SJCRH30 (cell line): ENCODE measurements around the gene COLQ. TPM values are rescaled to one million over a fixed set of nuclear protein-coding genes. Genes with fewer than 3 reads are reported as not detected.
"Not testable (repeated sequence)": the region's sequence is repeated elsewhere in the genome, so short reads cannot be mapped to it uniquely, and the experiment has no call there.

Experiments
- DNase-seq, 2 experiments: peaks; one replicate each; pipeline ENCODE4 v3.0.0-alpha.2; 2015 to 2020
- H3K27ac ChIP-seq: fragments of 250-450 bp; sonication (Bioruptor Pico); 2 replicates; pipeline ENCODE4 v1.5.1; 2020; ENCODE audit warnings: mild to moderate bottlenecking, moderate library complexity
- H3K27me3 ChIP-seq: fragments of 250-450 bp; sonication (Bioruptor Pico); 2 replicates; pipeline ENCODE4 v1.5.1; 2020; ENCODE audit warnings: mild to moderate bottlenecking, moderate library complexity
- H3K36me3 ChIP-seq: fragments of 250-450 bp; sonication (Bioruptor Pico); 2 replicates; pipeline ENCODE4 v1.5.1; 2020; ENCODE audit warnings: mild to moderate bottlenecking, moderate library complexity
- H3K4me1 ChIP-seq: fragments of 250-450 bp; sonication (Bioruptor Pico); 2 replicates; pipeline ENCODE4 v1.5.1; 2020; ENCODE audit warnings: mild to moderate bottlenecking, moderate library complexity
- H3K4me3 ChIP-seq: fragments of 250-450 bp; sonication (Bioruptor Pico); 2 replicates; pipeline ENCODE4 v1.5.1; 2020; ENCODE audit warnings: mild to moderate bottlenecking, moderate library complexity
- H3K9me3 ChIP-seq: fragments of 250-450 bp; sonication (Bioruptor Pico); replicated peaks from 2 replicates; pipeline ENCODE4 v1.5.1; 2020; ENCODE audit warnings: mild to moderate bottlenecking, moderate library complexity
- total RNA-seq: library from RNA; depleted of rRNA; stranded (reverse); fragments of >200 nt; shearing (Covaris generic); gene quantifications from 2 replicates; pipeline ENCODE4 v1.2.3, GENCODE V29; 2014; rRNA removed

Gene COLQ
- total RNA-seq, 1 experiment from 2014 or later, result 0.24 TPM

GRCh38 chr3:15426579-15427118 is 94.9 kb downstream of the COLQ start:
- Histone ChIP-seq H3K4me1 (peaks cover 4% of the 10 kb centered on the region; the same call in 1 of the 2 replicates), H3K9me3 (no peaks in the 10 kb centered on the region), H3K27me3 (no peaks in the 10 kb centered on the region), H3K4me3 (peak overlapping the region; percentile 96), H3K27ac (peak overlapping the region; percentile 80), H3K36me3 (peaks cover 15% of the 10 kb centered on the region)
- DNase-seq, result peak in 1 of 2 experiments; percentile 7

DNA sequence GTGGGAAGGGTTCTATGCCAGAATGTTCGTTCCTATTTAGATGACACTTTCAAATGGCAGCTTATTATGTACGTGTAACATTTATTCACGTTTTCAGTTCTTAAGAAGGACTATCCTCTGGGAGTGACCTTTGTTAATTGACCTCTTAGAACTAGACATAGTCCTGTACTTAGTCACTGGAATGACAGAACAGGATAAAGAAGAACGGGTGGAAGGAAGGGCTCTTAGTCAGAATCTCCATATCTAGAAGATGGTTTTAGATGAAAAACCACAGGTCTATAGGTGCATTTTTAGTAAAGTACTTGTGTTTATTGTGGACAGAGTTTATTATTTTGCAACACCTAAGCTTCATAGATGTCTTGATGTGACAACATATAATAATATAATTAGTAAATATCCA is 100.6 kb downstream of the COLQ start:
- Histone ChIP-seq H3K4me1 (no peaks in the 10 kb centered on the region), H3K4me3 (no peak overlapping the region), H3K9me3 (no peaks in the 10 kb centered on the region), H3K36me3 (peaks cover 16% of the 10 kb centered on the region), H3K27me3 (no peaks in the 10 kb centered on the region), H3K27ac (no peak overlapping the region)
- DNase-seq, result no peak

DNA sequence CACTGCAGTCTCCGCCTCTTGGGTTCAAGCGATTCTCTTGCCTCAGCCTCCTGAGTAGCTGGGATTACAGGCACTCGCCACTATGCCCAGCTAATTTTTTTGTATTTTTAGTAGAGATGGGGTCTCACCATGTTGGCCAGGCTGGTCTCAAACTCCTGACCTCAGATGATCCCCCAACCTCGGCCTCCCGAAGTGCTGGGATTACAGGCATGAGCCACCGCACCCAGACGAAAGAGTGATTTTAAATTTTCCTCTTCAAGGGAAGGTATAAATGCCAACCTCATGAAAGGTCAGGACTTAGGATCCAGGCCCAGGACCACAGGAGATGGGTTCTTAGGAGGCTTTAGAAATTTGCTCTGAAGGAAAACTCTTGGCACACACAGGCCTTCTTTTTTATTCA is 110.5 kb downstream of the COLQ start:
- H3K4me3 ChIP-seq, H3K4me1 ChIP-seq, H3K27me3 ChIP-seq, H3K27ac ChIP-seq, H3K9me3 ChIP-seq, DNase-seq: not testable (repeated sequence)
- peaks cover 17% of the 10 kb centered on the region; the same call in 1 of the 2 replicates for H3K36me3 ChIP-seq

- Histone ChIP-seq H3K4me1 (no peaks in the 10 kb centered on the region), H3K9me3 (no peaks in the 10 kb centered on the region), H3K36me3 (peaks cover 16% of the 10 kb centered on the region; the same call in 1 of the 2 replicates), H3K4me3 (no peak overlapping the region), H3K27ac (no peak overlapping the region), H3K27me3 (no peaks in the 10 kb centered on the region)
- no peak for DNase-seq
These were observed 111.7 kb downstream of the COLQ start for GRCh38 chr3:15409774-15410173.

DNA sequence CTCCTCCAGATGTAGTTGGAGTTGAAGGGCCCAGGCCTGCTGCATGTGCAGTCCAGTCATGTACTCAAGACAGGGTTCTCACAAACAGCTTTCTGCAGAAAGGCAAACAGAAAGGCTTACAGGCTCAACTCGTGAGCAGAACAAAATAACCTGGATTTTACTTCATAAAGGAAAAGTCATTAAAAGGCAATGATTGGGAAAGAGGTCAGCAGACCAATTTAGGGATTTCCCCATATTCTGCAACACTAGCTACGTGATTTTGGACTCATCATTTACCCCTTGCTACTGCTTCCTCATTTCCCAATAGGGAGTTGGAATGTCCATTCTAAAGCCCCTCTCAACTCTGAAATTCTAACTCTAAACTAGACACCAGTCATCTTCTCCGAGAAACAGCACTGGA is 112.3 kb downstream of the COLQ start:
- H3K36me3 ChIP-seq, result peaks cover 12% of the 10 kb centered on the region; the same call in 1 of the 2 replicates
- no peaks in the 10 kb centered on the region for H3K9me3 ChIP-seq
- H3K27me3 ChIP-seq, result no peaks in the 10 kb centered on the region
- H3K4me1 ChIP-seq, result no peaks in the 10 kb centered on the region
- H3K4me3 ChIP-seq, result no peak overlapping the region
- no peak for DNase-seq
- no peak overlapping the region for H3K27ac ChIP-seq

- H3K4me3 ChIP-seq, result no peak overlapping the region
- peaks cover 4% of the 10 kb centered on the region; the same call in 1 of the 2 replicates for H3K36me3 ChIP-seq
- H3K9me3 ChIP-seq, result no peaks in the 10 kb centered on the region
- peak in 1 of 2 experiments; percentile 60 for DNase-seq
- H3K4me1 ChIP-seq, result no peaks in the 10 kb centered on the region
- no peaks in the 10 kb centered on the region for H3K27me3 ChIP-seq
- no peak overlapping the region for H3K27ac ChIP-seq
These were observed 116.0 kb downstream of the COLQ start for GRCh38 chr3:15405448-15406050.

- no peak overlapping the region for H3K27ac ChIP-seq
- DNase-seq, result no peak
- no peaks in the 10 kb centered on the region; the same call in 1 of the 2 replicates for H3K36me3 ChIP-seq
- H3K27me3 ChIP-seq, result no peaks in the 10 kb centered on the region
- H3K4me3 ChIP-seq, result no peak overlapping the region
- no peaks in the 10 kb centered on the region for H3K9me3 ChIP-seq
- H3K4me1 ChIP-seq, result no peaks in the 10 kb centered on the region
These were observed 116.7 kb downstream of the COLQ start for GRCh38 chr3:15404767-15405166.

- Histone ChIP-seq H3K36me3 (no peaks in the 10 kb centered on the region; the same call in 1 of the 2 replicates), H3K4me1 (no peaks in the 10 kb centered on the region)
- DNase-seq, result no peak
These were observed 117.5 kb downstream of the COLQ start for GRCh38 chr3:15403965-15404364.

DNA sequence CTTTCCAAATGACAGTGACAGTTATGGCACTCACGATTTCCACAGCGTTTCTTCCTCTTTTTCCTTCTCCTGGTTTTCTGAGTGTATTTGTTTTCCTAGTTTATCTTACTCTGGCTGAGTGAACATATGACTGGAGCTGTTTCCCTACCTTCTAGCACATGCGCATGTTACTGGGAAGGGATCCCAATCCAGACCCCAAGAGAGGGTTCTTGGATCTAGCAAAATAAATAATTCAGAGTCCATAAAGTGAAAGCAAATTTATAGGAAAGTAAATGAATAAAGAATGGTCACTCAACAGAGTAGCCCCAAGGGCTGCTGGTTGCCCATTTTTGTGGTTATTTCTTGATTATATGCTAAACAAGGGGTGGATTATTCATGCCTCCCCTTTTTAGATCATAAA is 118.0 kb downstream of the COLQ start:
- DNase-seq, result no peak
- Histone ChIP-seq H3K36me3 (no peaks in the 10 kb centered on the region; the same call in 1 of the 2 replicates), H3K4me3 (no peak overlapping the region), H3K4me1 (no peaks in the 10 kb centered on the region), H3K9me3 (no peaks in the 10 kb centered on the region), H3K27me3 (no peaks in the 10 kb centered on the region), H3K27ac (no peak overlapping the region)

More at GRCh38 chr3:15403965-15404364, 117.5 kb downstream of the COLQ start:
- Histone ChIP-seq H3K27ac (no peak overlapping the region), H3K27me3 (no peaks in the 10 kb centered on the region), H3K9me3 (no peaks in the 10 kb centered on the region), H3K4me3 (no peak overlapping the region)

- H3K27ac ChIP-seq, result no peak overlapping the region
- H3K4me3 ChIP-seq, result no peak overlapping the region
- no peaks in the 10 kb centered on the region for H3K9me3 ChIP-seq
- H3K27me3 ChIP-seq, result no peaks in the 10 kb centered on the region
- no peaks in the 10 kb centered on the region for H3K36me3 ChIP-seq
- no peak for DNase-seq
- H3K4me1 ChIP-seq, result no peaks in the 10 kb centered on the region
These were observed 119.6 kb downstream of the COLQ start for GRCh38 chr3:15401936-15402335.

Other genes with a start within 250 kb of the COLQ start
- 8.1 and 8.5 TPM in 2 replicates for gene SH3BP5, start 189.1 kb downstream of the COLQ start, total RNA-seq
- gene METTL6, start 94.2 kb downstream of the COLQ start, total RNA-seq, result 23.8 TPM in 2 replicates
- gene EAF1, start 94.1 kb downstream of the COLQ start, total RNA-seq, result 13.4 and 13.6 TPM in 2 replicates
- 23.0 and 25.0 TPM in 2 replicates for gene HACL1, start 79.9 kb upstream of the COLQ start, total RNA-seq
- 6.6 and 8.0 TPM in 2 replicates for gene BTD, start 80.0 kb upstream of the COLQ start, total RNA-seq